Breast epithelium (tissue), 4 donors: Measurements from ENCODE around the gene PAOX. TPM values are rescaled to one million over a fixed set of nuclear protein-coding genes. Genes with fewer than 3 reads are reported as not detected.

ENCODE experiments used
- DNase-seq, 2 donors: peaks; one replicate each; pipeline ENCODE4 v3.0.0-alpha.2; 2019; ENCODE audit warnings: low spot score in 2 of 2
- H3K27ac ChIP-seq, 2 donors: fragments of 200-600 bp; sonication (generic) in 1 of 2; one replicate each; pipeline ENCODE4 v1.5.1; 2016 to 2019; ENCODE audit warnings: mild to moderate bottlenecking in 1 of 2
- H3K27me3 ChIP-seq, 2 donors: fragments of 200-600 bp; sonication (generic) in 1 of 2; one replicate each; pipeline versions ENCODE4 v1.5.1 to v1.6.0; 2017 to 2019; ENCODE audit warnings: control low read depth in 1 of 2, mild to moderate bottlenecking in 1 of 2
- H3K36me3 ChIP-seq: fragments of 200-600 bp; one replicate; pipeline ENCODE4 v1.5.1; 2019
- H3K4me1 ChIP-seq, 2 donors: fragments of 200-600 bp; sonication (generic); one replicate each; pipeline ENCODE4 v1.5.1; 2016 to 2019; ENCODE audit warnings: control low read depth in 1 of 2
- H3K4me3 ChIP-seq, 3 donors: fragments of 200-600 bp; sonication (generic); 1 replicate in 2 of 3; 2 replicates in 1 of 3; pipeline ENCODE4 v1.5.1; 2016 to 2019; ENCODE audit warnings: mild to moderate bottlenecking in 3 of 3, moderate library complexity in 2 of 3
- H3K9me3 ChIP-seq, 2 donors: fragments of 200-600 bp; sonication (generic) in 1 of 2; one replicate each; pipeline ENCODE4 v1.5.1; 2016 to 2019; ENCODE audit warnings: control low read depth in 1 of 2
- CTCF ChIP-seq, 3 donors: fragments of 450-650 bp; IDR thresholded peaks; one replicate each; pipeline ENCODE4 v1.5.1; 2016 to 2017; ENCODE audit warnings: antibody characterized with exemption in 3 of 3, mild to moderate bottlenecking in 3 of 3, moderate library complexity in 3 of 3
- POLR2A ChIP-seq: fragments of 450-650 bp; IDR thresholded peaks from one replicate; pipeline ENCODE4 v1.6.1; 2016; ENCODE audit warnings: antibody characterized with exemption, mild to moderate bottlenecking, moderate library complexity
- POLR2AphosphoS5 ChIP-seq, 3 donors: sonication (generic); formaldehyde crosslinking; IDR thresholded peaks; one replicate each; pipeline ENCODE4 v1.6.1; 2017; ENCODE audit warnings: antibody characterized with exemption in 3 of 3
- intact Hi-C: fragments of 100-400 bp; cut with DNase I; formaldehyde crosslinking; loops from one replicate; pipeline ENCODE4 v1.15.1; 2023; ENCODE audit warnings: low total_unique reads
- total RNA-seq, 3 donors: library from RNA; depleted of rRNA; stranded (reverse); fragments of >200 nt; gene quantifications; one replicate each; pipeline ENCODE4 v1.1.0, GENCODE V29; 2016

The PAOX gene
- total RNA-seq, 3 donors from 2014 or later, result 7.5 to 10.5 (median 8.6) TPM

- no peak for DNase-seq
- intact Hi-C loops, result no loop called here
- no peaks in the 10 kb centered on the region for H3K9me3 ChIP-seq
- H3K27me3 ChIP-seq, result peaks cover 18 to 88% of the 10 kb centered on the region in 2 donors
- peaks cover 7 to 8% of the 10 kb centered on the region in 2 donors for H3K4me1 ChIP-seq
- H3K36me3 ChIP-seq, result no peaks in the 10 kb centered on the region
- TF ChIP-seq POLR2A (no peak), CTCF (IDR thresholded peaks at IDR 0.05) (no peak), POLR2AphosphoS5 (IDR thresholded peaks at IDR 0.05) (no peak)
- no peak overlapping the region for H3K27ac ChIP-seq
- no peak overlapping the region for H3K4me3 ChIP-seq
Observed at GRCh38 chr10:133338080-133339071, 40.7 kb upstream of the PAOX start.

- no peak for TF ChIP-seq POLR2A
- Histone ChIP-seq H3K27ac (no peak overlapping the region), H3K4me3 (no peak overlapping the region), H3K27me3 (peaks cover 16 to 94% of the 10 kb centered on the region in 2 donors), H3K9me3 (no peaks in the 10 kb centered on the region), H3K36me3 (no peaks in the 10 kb centered on the region), H3K4me1 (peaks cover 7 to 8% of the 10 kb centered on the region in 2 donors)
- no peak for DNase-seq
- intact Hi-C loops, result no loop called here
Observed at GRCh38 chr10:133339708-133340380, 39.2 kb upstream of the PAOX start.

- no peaks in the 10 kb centered on the region for H3K36me3 ChIP-seq
- H3K9me3 ChIP-seq, result no peaks in the 10 kb centered on the region
- H3K4me3 ChIP-seq, result no peak overlapping the region
- intact Hi-C loops, result no loop called here
- H3K4me1 ChIP-seq, result no peaks in the 10 kb centered on the region
- TF ChIP-seq POLR2AphosphoS5 (IDR thresholded peaks at IDR 0.05) (no peak), CTCF (IDR thresholded peaks at IDR 0.05) (no peak), POLR2A (no peak)
- H3K27ac ChIP-seq, result no peak overlapping the region
- peaks cover under 1 to 91% of the 10 kb centered on the region in 2 donors for H3K27me3 ChIP-seq
- DNase-seq, result no peak
Observed at GRCh38 chr10:133341983-133342382, 37.1 kb upstream of the PAOX start.

- intact Hi-C loops, result no loop called here
- no peaks in the 10 kb centered on the region for H3K4me1 ChIP-seq
- TF ChIP-seq CTCF (IDR thresholded peaks at IDR 0.05) (no peak), POLR2AphosphoS5 (IDR thresholded peaks at IDR 0.05) (no peak), POLR2A (no peak)
- H3K36me3 ChIP-seq, result no peaks in the 10 kb centered on the region
- H3K27me3 ChIP-seq, result peaks cover 6 to 91% of the 10 kb centered on the region in 2 donors
- DNase-seq, result no peak
- H3K9me3 ChIP-seq, result no peaks in the 10 kb centered on the region
- no peak overlapping the region for H3K4me3 ChIP-seq
- H3K27ac ChIP-seq, result no peak overlapping the region
Observed at GRCh38 chr10:133342942-133343341, 36.1 kb upstream of the PAOX start.

GRCh38 chr10:133343558-133343957 is 35.5 kb upstream of the PAOX start:
- Histone ChIP-seq H3K4me3 (no peak overlapping the region), H3K27ac (no peak overlapping the region), H3K9me3 (no peaks in the 10 kb centered on the region), H3K27me3 (peaks cover 6 to 89% of the 10 kb centered on the region in 2 donors), H3K36me3 (no peaks in the 10 kb centered on the region), H3K4me1 (no peaks in the 10 kb centered on the region)
- TF ChIP-seq POLR2A (no peak), CTCF (IDR thresholded peaks at IDR 0.05) (no peak), POLR2AphosphoS5 (IDR thresholded peaks at IDR 0.05) (no peak)
- intact Hi-C loops, result no loop called here
- DNase-seq, result no peak
